G401.6 (cell line): ENCODE results near the gene PPDPF.

ENCODE experiments used
- FAIRE-seq: peaks from 2 replicates; lab custom pipeline; 2012; peaks lifted over from hg19 to GRCh38; lab: Jason Lieb, UNC

The PPDPF gene

GRCh38 chr20:63538204-63539091, 17.9 kb downstream of the PPDPF start:
- FAIRE-seq = no peak

GRCh38 chr20:63539092-63539430, 18.5 kb downstream of the PPDPF start:
- no peak for FAIRE-seq

GRCh38 chr20:63539441-63540370, 19.1 kb downstream of the PPDPF start:
- no peak for FAIRE-seq

DNA sequence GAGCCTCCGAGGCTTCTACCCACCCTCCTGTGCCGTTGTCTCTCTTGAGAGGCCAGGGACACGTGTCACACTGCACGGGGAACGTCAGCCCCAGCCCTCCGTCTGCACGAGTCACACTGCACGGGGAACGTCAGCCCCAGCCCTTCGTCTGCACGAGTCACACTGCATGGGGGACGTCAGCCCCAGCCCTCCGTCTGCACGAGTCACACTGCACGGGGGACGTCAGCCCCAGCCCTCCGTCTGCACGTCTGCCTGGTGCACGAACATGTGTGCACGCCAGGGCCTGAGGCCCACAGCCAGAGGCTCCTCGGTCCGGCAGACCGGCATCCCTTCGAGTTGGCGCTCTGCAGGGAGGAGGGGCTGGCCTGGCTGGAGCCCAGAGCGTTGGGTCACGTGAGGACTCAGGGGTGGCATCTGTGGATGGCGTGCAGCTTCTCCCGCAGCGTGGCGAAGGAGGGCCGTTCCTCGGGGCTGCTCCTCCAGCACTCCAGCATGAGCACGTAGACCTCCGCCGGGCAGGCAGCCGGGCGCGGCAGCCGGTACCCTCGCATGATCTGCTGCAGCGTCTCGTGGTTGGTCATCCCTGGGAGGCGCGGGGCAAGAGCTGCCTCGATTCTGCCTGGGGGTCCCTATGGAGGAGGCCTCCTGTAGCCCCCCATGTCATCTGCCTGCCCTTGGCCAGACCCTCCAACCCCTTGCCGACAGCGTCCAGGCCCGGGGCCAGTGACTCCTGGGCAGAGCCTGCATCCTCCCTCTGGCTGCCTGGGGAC, 20.0 kb downstream of the PPDPF start:
- FAIRE-seq = no peak

DNA sequence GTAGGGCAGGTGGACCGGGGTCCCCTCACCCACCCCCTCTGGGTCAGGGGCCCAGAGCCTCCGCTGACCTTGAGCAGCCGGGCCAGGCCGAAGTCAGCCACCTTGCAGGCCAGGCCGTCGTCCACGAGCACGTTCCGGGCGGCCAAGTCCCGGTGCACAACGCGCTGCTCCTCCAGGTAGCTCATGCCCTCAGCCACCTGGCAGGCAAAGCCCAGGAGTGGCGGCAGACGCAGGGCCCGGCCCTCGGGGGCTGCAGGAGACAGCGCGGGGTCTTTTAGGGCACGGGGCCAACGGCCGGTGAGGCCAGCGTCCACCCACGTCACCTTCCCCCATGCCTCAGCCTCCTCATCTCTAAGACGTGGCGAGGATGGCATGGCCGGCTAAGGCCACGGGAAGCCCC, 20.8 kb downstream of the PPDPF start:
- no peak for FAIRE-seq

- FAIRE-seq = no peak
These were observed 21.5 kb downstream of the PPDPF start for GRCh38 chr20:63542031-63542559.

DNA sequence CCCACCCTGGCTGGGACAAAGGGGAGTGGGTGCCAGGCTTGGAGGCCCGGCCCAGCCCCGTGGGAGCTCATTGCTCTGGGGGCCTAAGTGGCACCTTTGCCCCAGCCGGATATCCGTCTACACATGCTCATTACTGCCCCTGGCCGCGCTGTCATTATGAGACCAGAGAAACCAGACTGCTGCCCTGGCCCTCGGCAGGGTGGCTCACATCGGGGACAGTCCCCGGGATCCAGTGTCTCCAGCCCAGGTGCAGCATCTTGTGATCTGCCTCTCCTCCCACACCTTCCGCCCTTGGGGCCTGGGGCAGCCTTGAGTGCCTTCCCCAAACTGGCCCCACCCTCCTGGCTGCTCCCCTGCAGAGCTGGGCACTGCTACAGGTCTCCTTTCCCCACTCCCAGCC, 22.1 kb downstream of the PPDPF start:
- FAIRE-seq = no peak

DNA sequence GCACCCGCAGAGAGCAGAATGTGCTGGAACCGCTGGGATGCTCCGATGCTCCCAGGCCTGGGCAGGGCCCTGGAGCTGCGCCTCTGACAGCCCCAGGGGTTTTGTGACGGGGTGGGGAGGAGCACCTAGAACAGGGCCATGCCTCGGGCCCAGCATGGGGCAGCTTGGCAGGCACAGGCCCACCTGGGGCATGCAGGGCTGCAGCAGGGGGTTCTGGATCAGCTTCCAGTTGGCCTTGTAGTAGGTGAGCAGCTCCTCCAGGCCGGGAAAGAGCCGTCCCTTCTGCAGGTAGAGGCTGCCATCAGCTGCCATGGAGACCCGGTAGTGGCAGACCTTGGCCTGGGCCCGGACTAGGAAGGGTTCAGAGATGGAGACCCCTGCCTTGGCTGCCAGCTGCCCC, 22.6 kb downstream of the PPDPF start:
- no peak for FAIRE-seq

DNA sequence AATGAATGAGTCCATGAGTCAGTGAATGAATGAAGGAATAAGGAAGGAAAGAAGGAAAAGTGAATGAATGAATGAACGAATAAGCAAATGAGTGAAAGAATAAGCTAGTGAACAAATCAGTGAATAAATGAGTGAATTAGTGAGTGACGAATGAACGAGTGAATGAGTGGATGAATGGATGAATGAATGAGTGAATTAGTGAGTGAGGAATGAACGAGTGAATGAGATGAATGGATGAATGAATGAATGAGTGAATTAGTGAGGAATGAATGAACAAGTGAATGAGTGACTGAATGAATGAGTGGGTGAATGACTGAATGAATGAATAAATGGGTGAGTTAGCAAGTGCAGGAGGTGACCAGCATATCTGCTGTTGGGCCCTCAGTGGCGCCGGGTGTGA, 23.2 kb downstream of the PPDPF start:
- FAIRE-seq = no peak

DNA sequence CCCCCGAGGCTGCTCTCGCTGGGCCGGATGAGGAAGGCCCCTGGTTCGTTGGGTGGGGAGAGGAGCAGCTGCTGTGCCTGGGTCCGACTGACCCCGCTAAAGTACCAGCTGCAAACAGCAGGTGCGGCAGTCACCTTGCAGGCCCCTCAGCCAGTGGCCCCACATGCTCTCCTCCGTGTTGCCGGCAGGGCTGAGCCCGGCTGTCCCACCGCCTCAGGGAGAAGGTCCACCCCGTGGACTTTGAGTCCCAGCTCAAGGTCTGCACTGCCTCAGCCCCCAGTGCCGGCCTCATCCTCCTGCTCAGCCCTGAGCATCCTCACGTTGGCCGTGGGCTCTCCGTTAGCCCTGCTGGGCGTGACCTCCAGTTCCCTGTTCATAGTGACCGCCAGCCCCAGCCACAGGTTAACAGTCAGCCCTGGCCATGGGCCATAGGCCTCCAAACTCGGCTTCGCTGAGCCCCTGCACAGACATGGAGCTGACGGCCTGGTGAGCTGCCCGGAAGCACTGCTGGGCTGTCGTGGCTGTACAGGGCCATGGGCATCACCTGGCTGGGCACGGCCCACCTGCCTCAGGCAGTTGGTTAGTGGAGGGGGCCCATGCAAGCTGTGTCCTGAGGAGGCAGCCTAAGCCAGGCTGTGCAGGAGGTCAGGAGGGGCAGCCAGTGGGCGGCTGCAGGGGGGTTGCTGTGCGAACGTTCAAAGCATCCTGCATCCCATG, 23.8 kb downstream of the PPDPF start:
- FAIRE-seq = no peak

- FAIRE-seq = no peak
These were observed 24.5 kb downstream of the PPDPF start for GRCh38 chr20:63544958-63545516.

GRCh38 chr20:63545814-63546213, 25.2 kb downstream of the PPDPF start:
- FAIRE-seq = no peak

DNA sequence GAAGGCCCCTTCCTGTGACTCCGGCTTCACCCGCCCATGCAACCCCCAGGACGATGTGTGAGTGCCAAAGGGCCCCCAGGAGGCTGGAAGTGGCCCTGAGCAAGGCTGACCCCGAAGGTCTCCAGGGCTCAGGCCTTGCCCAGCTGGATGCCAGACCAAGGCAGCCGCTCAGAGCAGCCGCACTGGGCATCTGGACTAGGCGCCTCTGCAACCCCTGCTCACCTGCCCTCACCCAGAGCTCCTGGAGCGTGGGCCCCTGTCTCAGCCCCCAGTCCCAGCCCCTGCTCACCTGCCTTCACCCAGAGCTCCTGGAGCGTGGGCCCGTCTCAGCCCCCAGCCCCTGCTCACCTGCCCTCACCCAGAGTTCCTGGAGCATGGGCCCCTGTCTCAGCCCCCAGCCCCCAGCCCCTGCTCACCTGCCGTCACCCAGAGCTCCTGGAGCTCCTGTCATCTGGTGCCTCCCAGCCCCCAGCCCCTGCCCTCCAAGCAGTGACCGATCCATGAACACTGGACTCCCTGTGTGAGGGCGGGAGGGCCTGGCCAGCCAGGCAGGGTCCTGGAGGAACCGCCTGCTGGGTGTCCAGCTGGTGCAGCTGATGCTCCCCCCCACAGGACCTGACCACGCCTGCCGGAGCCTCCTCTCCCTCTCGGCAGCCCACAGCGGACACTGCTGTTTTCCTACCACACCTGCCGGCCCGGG, 25.8 kb downstream of the PPDPF start:
- no peak for FAIRE-seq

GRCh38 chr20:63546956-63547724, 26.6 kb downstream of the PPDPF start:
- FAIRE-seq = no peak

DNA sequence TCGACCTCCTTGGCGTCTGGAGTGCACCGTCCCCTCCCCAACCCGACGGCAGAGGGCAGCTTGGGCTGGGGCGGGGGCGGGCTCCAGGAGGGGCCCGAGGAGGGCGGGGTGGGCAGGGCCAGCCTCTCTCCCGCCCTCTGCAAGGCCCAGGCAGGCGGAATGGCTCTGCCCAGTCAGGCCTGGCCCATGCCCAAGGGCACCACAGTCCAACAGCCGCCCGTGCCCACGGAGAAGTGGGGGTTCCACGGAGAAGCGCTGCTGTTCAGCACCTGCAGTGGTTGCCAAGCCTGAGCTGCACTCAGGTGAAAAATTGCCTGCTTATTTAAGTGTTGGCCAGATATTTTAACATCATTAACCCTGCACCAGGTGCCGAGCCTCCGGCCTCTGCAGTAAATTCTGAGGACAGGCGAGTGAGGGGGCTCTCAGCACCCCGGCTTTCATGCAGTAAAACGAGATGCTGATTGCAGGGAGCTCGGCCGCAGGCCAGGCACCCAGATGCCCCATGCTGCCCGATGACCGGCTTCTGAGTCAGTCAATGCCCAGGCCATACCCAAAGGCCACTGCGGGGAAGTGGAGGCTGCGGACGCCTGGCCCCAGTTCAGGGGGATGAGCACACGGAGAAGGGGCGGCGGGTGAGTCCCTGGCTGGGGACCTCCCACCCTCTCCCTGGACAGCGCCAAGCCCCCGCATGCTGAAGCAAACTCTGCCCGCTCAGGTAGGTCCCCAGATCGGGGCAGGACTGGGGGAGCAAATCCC, 27.3 kb downstream of the PPDPF start, which contains the start of gene SRMS:
TSS of gene SRMS (minus strand) at position 25 of the 756 bp plus-strand sequence. CDS start 286 bp downstream, outside the sequence.
- no peak for FAIRE-seq

- no peak for FAIRE-seq
These were observed 28.0 kb downstream of the PPDPF start for GRCh38 chr20:63548542-63548941.

- FAIRE-seq = no peak
These were observed 28.5 kb downstream of the PPDPF start for GRCh38 chr20:63549019-63549418.

GRCh38 chr20:63549679-63550282, 29.2 kb downstream of the PPDPF start:
- no peak for FAIRE-seq
